A549 (cell line): ENCODE data around the gene NCAPH2.
"Not testable (repeated sequence)": the region's sequence is repeated elsewhere in the genome, so short reads cannot be mapped to it uniquely, and the experiment has no call there.

Source experiments
- CHD2 ChIP-seq: fragments of 150-350 bp; IDR thresholded peaks from 2 replicates; pipeline ENCODE4 v1.6.1; 2014; ENCODE audit warnings: low read length; ENCODE audit not compliant: partially characterized antibody
- CTCF ChIP-seq: fragments of >200 bp; sonication (Bioruptor Twin); formaldehyde crosslinking; IDR thresholded peaks from 3 replicates; pipeline ENCODE4 v1.5.1; 2016
- MAZ ChIP-seq: fragments of 150-350 bp; IDR thresholded peaks from 2 replicates; pipeline ENCODE4 v1.6.1; 2014; ENCODE audit warnings: antibody characterized with exemption, low read depth, low read length, borderline replicate concordance

- TF ChIP-seq CHD2, CTCF, MAZ: not testable (repeated sequence)
Measured at GRCh38 chr22:50533856-50534711, 26.1 kb downstream of the NCAPH2 start.
